CD4-positive, CD25-positive, alpha-beta regulatory T cell (primary cell): ENCODE data around the gene ZNF516. TPM values are rescaled to one million over a fixed set of nuclear protein-coding genes. Genes with fewer than 3 reads are reported as not detected.

Experiments
- ATAC-seq, 2 donors: fragments of 150-1000 bp; cut with Tn5 transposase; one replicate each; pipeline ENCODE4 v1.10.0; 2021; ENCODE audit warnings: low read depth in 2 of 2, moderate number of reproducible peaks in 2 of 2, moderate library complexity in 1 of 2
- DNase-seq, 3 donors: peaks; one replicate each; pipeline versions ENCODE4 v3.0.0 to v3.0.0-alpha.2; 2012 to 2022; ENCODE audit warnings: mixed read lengths in 1 of 3
- H3K27ac ChIP-seq: one replicate; pipeline ENCODE4 v1.7.0; 2013; ENCODE audit warnings: mild to moderate bottlenecking, low read length; ENCODE audit not compliant: insufficient read depth, poor library complexity, severe bottlenecking
- H3K27me3 ChIP-seq: one replicate; pipeline ENCODE4 v1.7.0; 2013; ENCODE audit warnings: low read length; ENCODE audit not compliant: control insufficient read depth, insufficient read depth
- H3K36me3 ChIP-seq: one replicate; pipeline ENCODE4 v1.7.0; 2013; ENCODE audit warnings: mild to moderate bottlenecking, low read length, moderate library complexity; ENCODE audit not compliant: control insufficient read depth, insufficient read depth
- H3K4me1 ChIP-seq: 2 replicates; pipeline ENCODE4 v1.7.0; 2013; ENCODE audit warnings: mild to moderate bottlenecking, low read length; ENCODE audit not compliant: insufficient read depth, control insufficient read depth, poor library complexity, severe bottlenecking
- H3K4me3 ChIP-seq: one replicate; pipeline ENCODE4 v1.7.0; 2013; ENCODE audit warnings: low read depth, mild to moderate bottlenecking, low read length, moderate library complexity
- H3K9me3 ChIP-seq, 2 experiments: 1 replicate in 1 of 2; 2 replicates in 1 of 2; pipeline ENCODE4 v1.7.0; 2013; ENCODE audit warnings: low read length in 2 of 2, mild to moderate bottlenecking in 1 of 2, moderate library complexity in 1 of 2; ENCODE audit not compliant: control insufficient read depth in 2 of 2
- H3K27ac Mint-ChIP-seq, 3 donors: one replicate each; pipeline ENCODE4 v1.8.0; 2020 to 2022; ENCODE audit warnings: mild to moderate bottlenecking in 3 of 3, mixed read lengths in 3 of 3, moderate library complexity in 2 of 3
- H3K27me3 Mint-ChIP-seq: one replicate; pipeline ENCODE4 v1.8.0; 2022; ENCODE audit warnings: mild to moderate bottlenecking, mixed read lengths
- H3K36me3 Mint-ChIP-seq: one replicate; pipeline ENCODE4 v1.8.0; 2020; ENCODE audit warnings: mixed read lengths
- H3K4me1 Mint-ChIP-seq, 4 donors: one replicate each; pipeline ENCODE4 v1.8.0; 2020 to 2022; ENCODE audit warnings: mixed read lengths in 4 of 4, mild to moderate bottlenecking in 1 of 4
- H3K4me3 Mint-ChIP-seq, 4 donors: one replicate each; pipeline ENCODE4 v1.8.0; 2020 to 2022; ENCODE audit warnings: mild to moderate bottlenecking in 4 of 4, mixed read lengths in 4 of 4, moderate library complexity in 3 of 4
- H3K9me3 Mint-ChIP-seq, 7 donors: one replicate each; pipeline ENCODE4 v1.8.0; 2020 to 2022; ENCODE audit warnings: mixed read lengths in 7 of 7, mild to moderate bottlenecking in 3 of 7, moderate library complexity in 2 of 7
- polyA plus RNA-seq, 4 donors: library from polyadenylated mRNA; unstranded; fragments of 300-500 nt; fragmentation: Illumina TruSeq; gene quantifications; one replicate each; pipeline ENCODE4 v1.2.3, GENCODE V29; 2021
- total RNA-seq: library from RNA; stranded (reverse); gene quantifications from one replicate; pipeline ENCODE4 v1.2.3, GENCODE V29; 2022

ZNF516 gene
- total and polyA plus RNA-seq, 5 donors from 2014 or later, result 0.26 to 9.9 (median 0.57) TPM; not detected in 1

- Mint-ChIP-seq H3K4me3 (no peak overlapping the region), H3K27me3 (peaks cover 26% of the 10 kb centered on the region), H3K27ac (no peak overlapping the region), H3K9me3 (peaks cover 0 to 2% (median 0%) of the 10 kb centered on the region in 7 donors), H3K36me3 (no peaks in the 10 kb centered on the region), H3K4me1 (peaks cover 0 to 18% (median 8%) of the 10 kb centered on the region in 4 donors)
- Histone ChIP-seq H3K9me3 (no peaks in the 10 kb centered on the region), H3K36me3 (no peaks in the 10 kb centered on the region), H3K27ac (no peak overlapping the region), H3K4me3 (no peak overlapping the region), H3K27me3 (no peaks in the 10 kb centered on the region), H3K4me1 (peaks cover 6% of the 10 kb centered on the region)
- DNase-seq, result no peak
- no peak for ATAC-seq
Measured at GRCh38 chr18:76447258-76447890, 47.7 kb downstream of the ZNF516 start.

GRCh38 chr18:76446321-76447257 lies 48.5 kb downstream of the ZNF516 start:
- Histone ChIP-seq H3K4me1 (peaks cover 6% of the 10 kb centered on the region), H3K27ac (no peak overlapping the region), H3K36me3 (no peaks in the 10 kb centered on the region), H3K27me3 (no peaks in the 10 kb centered on the region), H3K4me3 (no peak overlapping the region), H3K9me3 (no peaks in the 10 kb centered on the region)
- H3K9me3 Mint-ChIP-seq, result peaks cover 0 to 2% (median 0%) of the 10 kb centered on the region in 7 donors
- H3K4me1 Mint-ChIP-seq, result peaks cover 0 to 17% (median 8%) of the 10 kb centered on the region in 4 donors
- peak overlapping the region in 1 of 3 donors; percentile 39 for H3K27ac Mint-ChIP-seq
- no peak overlapping the region for H3K4me3 Mint-ChIP-seq
- no peaks in the 10 kb centered on the region for H3K36me3 Mint-ChIP-seq
- DNase-seq (no peak), ATAC-seq (no peak)
- H3K27me3 Mint-ChIP-seq, result peaks cover 18% of the 10 kb centered on the region

- Mint-ChIP-seq H3K36me3 (no peaks in the 10 kb centered on the region), H3K4me3 (no peak overlapping the region), H3K9me3 (peaks cover 0 to 2% (median 0%) of the 10 kb centered on the region in 7 donors), H3K4me1 (peaks cover 0 to 11% (median 7%) of the 10 kb centered on the region in 4 donors), H3K27me3 (peaks cover 13% of the 10 kb centered on the region), H3K27ac (no peak overlapping the region)
- Histone ChIP-seq H3K9me3 (no peaks in the 10 kb centered on the region), H3K27ac (no peak overlapping the region), H3K36me3 (no peaks in the 10 kb centered on the region), H3K4me1 (peaks cover 5% of the 10 kb centered on the region), H3K27me3 (no peaks in the 10 kb centered on the region), H3K4me3 (no peak overlapping the region)
- no peak for ATAC-seq
- no peak for DNase-seq
Measured at GRCh38 chr18:76445741-76446232, 49.3 kb downstream of the ZNF516 start.

- H3K4me3 Mint-ChIP-seq, result no peak overlapping the region
- peaks cover 8% of the 10 kb centered on the region for H3K27me3 Mint-ChIP-seq
- H3K9me3 Mint-ChIP-seq, result peaks cover 0 to 2% (median 0%) of the 10 kb centered on the region in 7 donors
- no peaks in the 10 kb centered on the region for H3K36me3 ChIP-seq
- H3K4me3 ChIP-seq, result no peak overlapping the region
- no peaks in the 10 kb centered on the region for H3K36me3 Mint-ChIP-seq
- H3K27ac ChIP-seq, result no peak overlapping the region
- H3K27me3 ChIP-seq, result no peaks in the 10 kb centered on the region
- ATAC-seq (no peak), DNase-seq (no peak)
- no peak overlapping the region for H3K27ac Mint-ChIP-seq
- H3K9me3 ChIP-seq, result no peaks in the 10 kb centered on the region
- H3K4me1 Mint-ChIP-seq, result peaks cover 0 to 7% (median 5%) of the 10 kb centered on the region in 4 donors
- H3K4me1 ChIP-seq, result no peaks in the 10 kb centered on the region
Measured at GRCh38 chr18:76445275-76445674, 49.8 kb downstream of the ZNF516 start.

GRCh38 chr18:76444446-76445105 lies 50.5 kb downstream of the ZNF516 start:
- Mint-ChIP-seq H3K9me3 (peaks cover 0 to 2% (median 0%) of the 10 kb centered on the region in 7 donors), H3K27me3 (peaks cover 4% of the 10 kb centered on the region), H3K27ac (no peak overlapping the region), H3K4me1 (peaks cover 0 to 3% (median 1%) of the 10 kb centered on the region in 4 donors), H3K4me3 (no peak overlapping the region), H3K36me3 (no peaks in the 10 kb centered on the region)
- Histone ChIP-seq H3K4me1 (no peaks in the 10 kb centered on the region), H3K9me3 (no peaks in the 10 kb centered on the region), H3K36me3 (no peaks in the 10 kb centered on the region), H3K27ac (no peak overlapping the region), H3K27me3 (no peaks in the 10 kb centered on the region), H3K4me3 (no peak overlapping the region)
- DNase-seq (no peak), ATAC-seq (no peak)

- Mint-ChIP-seq H3K27me3 (no peaks in the 10 kb centered on the region), H3K9me3 (peaks cover 0 to 2% (median 0%) of the 10 kb centered on the region in 7 donors), H3K4me3 (no peak overlapping the region), H3K36me3 (peaks cover 3% of the 10 kb centered on the region), H3K27ac (no peak overlapping the region), H3K4me1 (peaks cover 0 to 2% (median 0%) of the 10 kb centered on the region in 4 donors)
- DNase-seq (no peak), ATAC-seq (no peak)
- H3K9me3 ChIP-seq, result no peaks in the 10 kb centered on the region
- H3K27me3 ChIP-seq, result no peaks in the 10 kb centered on the region
- H3K4me1 ChIP-seq, result no peaks in the 10 kb centered on the region
- H3K36me3 ChIP-seq, result no peaks in the 10 kb centered on the region
- H3K4me3 ChIP-seq, result no peak overlapping the region
- H3K27ac ChIP-seq, result no peak overlapping the region
Measured at GRCh38 chr18:76443519-76444445, 51.3 kb downstream of the ZNF516 start.
